Uterus (tissue), 4 donors: ENCODE data around the gene SLC16A3. TPM values are rescaled to one million over a fixed set of nuclear protein-coding genes. Genes with fewer than 3 reads are reported as not detected.
"Not testable (repeated sequence)": the region's sequence is repeated elsewhere in the genome, so short reads cannot be mapped to it uniquely, and the experiment has no call there.

Experiments used
- DNase-seq, 2 donors: peaks; one replicate each; pipeline ENCODE4 v3.0.0-alpha.2; 2019 to 2020
- H3K27ac ChIP-seq, 2 donors: fragments of 200-600 bp; sonication (generic); 1 replicate in 1 of 2; 2 replicates in 1 of 2; pipeline ENCODE4 v1.5.1; 2016 to 2018
- H3K27me3 ChIP-seq, 2 donors: fragments of 200-600 bp; sonication (generic); one replicate each; pipeline ENCODE4 v1.5.1; 2018 to 2019; ENCODE audit warnings: control low read depth in 1 of 2
- H3K36me3 ChIP-seq, 2 donors: fragments of 200-600 bp; sonication (generic); one replicate each; pipeline ENCODE4 v1.5.1; 2019; ENCODE audit warnings: control low read depth in 1 of 2
- H3K4me1 ChIP-seq, 2 donors: fragments of 200-600 bp; sonication (generic); one replicate each; pipeline ENCODE4 v1.5.1; 2018 to 2019; ENCODE audit warnings: control low read depth in 1 of 2
- H3K4me3 ChIP-seq, 2 donors: fragments of 200-600 bp; sonication (generic); 1 replicate in 1 of 2; 2 replicates in 1 of 2; pipeline ENCODE4 v1.5.1; 2018 to 2019; ENCODE audit warnings: mild to moderate bottlenecking in 1 of 2
- H3K9me3 ChIP-seq, 2 donors: fragments of 200-600 bp; sonication (generic); one replicate each; pipeline ENCODE4 v1.5.1; 2019; ENCODE audit warnings: control low read depth in 1 of 2
- CTCF ChIP-seq, 4 experiments: fragments of 200-600 bp in 2 of 4; fragments of 450-650 bp in 2 of 4; sonication (generic) in 2 of 4; IDR thresholded peaks; one replicate each; pipeline ENCODE4 v1.5.1; 2016 to 2019; ENCODE audit warnings: antibody characterized with exemption in 4 of 4, mild to moderate bottlenecking in 2 of 4, moderate library complexity in 1 of 4
- POLR2A ChIP-seq, 2 donors: fragments of 450-650 bp; IDR thresholded peaks; one replicate each; pipeline ENCODE4 v1.6.1; 2016; ENCODE audit warnings: antibody characterized with exemption in 2 of 2, mild to moderate bottlenecking in 1 of 2, moderate library complexity in 1 of 2
- intact Hi-C: fragments of 100-400 bp; cut with DNase I; formaldehyde crosslinking; loops from one replicate; pipeline ENCODE4 v1.15.1; 2023; ENCODE audit warnings: low total_unique reads
- total RNA-seq, 4 donors: library from RNA; depleted of rRNA in 3 of 4; stranded (reverse); fragments of >200 nt in 3 of 4; gene quantifications; one replicate each; pipeline versions ENCODE4 v1.1.0 to v1.2.4, GENCODE V29; 2014 to 2023
- donor health status: DM: yes; HTN: yes; CAD: no.

Gene SLC16A3
- total RNA-seq, 4 donors from 2014 or later: 1.5 to 28.6 (median 12.2) TPM

GRCh38 chr17:82184761-82185160 is 44.1 kb upstream of the SLC16A3 start:
- intact Hi-C loops: no loop called here
- no peaks in the 10 kb centered on the region for H3K27me3 ChIP-seq

GRCh38 chr17:82186221-82186620 is 42.6 kb upstream of the SLC16A3 start:
- no peaks in the 10 kb centered on the region for H3K9me3 ChIP-seq
- no peak overlapping the region for H3K4me3 ChIP-seq
- H3K27me3 ChIP-seq: no peaks in the 10 kb centered on the region
- H3K4me1 ChIP-seq: no peaks in the 10 kb centered on the region
- TF ChIP-seq POLR2A (IDR thresholded peaks at IDR 0.05) (no peak), CTCF (IDR thresholded peaks at IDR 0.05) (no peak)
- no peak for DNase-seq
- no peak overlapping the region for H3K27ac ChIP-seq
- intact Hi-C loops: no loop called here
- no peaks in the 10 kb centered on the region for H3K36me3 ChIP-seq

More at GRCh38 chr17:82184761-82185160, 44.1 kb upstream of the SLC16A3 start:
- TF ChIP-seq POLR2A (IDR thresholded peaks at IDR 0.05): no peak
- TF ChIP-seq CTCF (IDR thresholded peaks at IDR 0.05): no peak
- Histone ChIP-seq H3K27ac (no peak overlapping the region), H3K4me1 (no peaks in the 10 kb centered on the region), H3K36me3 (no peaks in the 10 kb centered on the region), H3K4me3 (no peak overlapping the region), H3K9me3 (no peaks in the 10 kb centered on the region)
- DNase-seq: no peak

- Histone ChIP-seq H3K36me3 (no peaks in the 10 kb centered on the region), H3K27me3 (no peaks in the 10 kb centered on the region)
- TF ChIP-seq CTCF (IDR thresholded peaks at IDR 0.05) (no peak), POLR2A (IDR thresholded peaks at IDR 0.05) (no peak)
Measured at GRCh38 chr17:82187500-82187899, 41.3 kb upstream of the SLC16A3 start.

GRCh38 chr17:82188001-82188961 is 40.6 kb upstream of the SLC16A3 start:
- no peak overlapping the region for H3K4me3 ChIP-seq
- H3K36me3 ChIP-seq: no peaks in the 10 kb centered on the region
- no peak for DNase-seq
- H3K9me3 ChIP-seq: no peaks in the 10 kb centered on the region
- intact Hi-C loops: no loop called here
- no peaks in the 10 kb centered on the region for H3K27me3 ChIP-seq
- TF ChIP-seq CTCF (IDR thresholded peaks at IDR 0.05) (no peak), POLR2A (IDR thresholded peaks at IDR 0.05) (no peak)
- H3K4me1 ChIP-seq: no peaks in the 10 kb centered on the region
- H3K27ac ChIP-seq: no peak overlapping the region

More at GRCh38 chr17:82187500-82187899, 41.3 kb upstream of the SLC16A3 start:
- intact Hi-C loops: no loop called here
- no peak overlapping the region for H3K27ac ChIP-seq
- DNase-seq: no peak
- H3K4me3 ChIP-seq: no peak overlapping the region
- H3K4me1 ChIP-seq: no peaks in the 10 kb centered on the region
- no peaks in the 10 kb centered on the region for H3K9me3 ChIP-seq

GRCh38 chr17:82193050-82193449 is 35.8 kb upstream of the SLC16A3 start:
- H3K27me3 ChIP-seq, H3K4me1 ChIP-seq, H3K9me3 ChIP-seq, DNase-seq, H3K4me3 ChIP-seq, H3K36me3 ChIP-seq, intact Hi-C loops, H3K27ac ChIP-seq: not testable (repeated sequence)
